Transverse colon (tissue), 4 donors: ENCODE measurements around the gene IGSF9.

ENCODE experiments used
- EP300 ChIP-seq: sonication (generic); formaldehyde crosslinking; IDR thresholded peaks from one replicate; pipeline ENCODE4 v1.6.1; 2017; ENCODE audit warnings: antibody characterized with exemption, low read depth
- POLR2A ChIP-seq: fragments of 450-650 bp; IDR thresholded peaks from one replicate; pipeline ENCODE4 v1.6.1; 2016; ENCODE audit warnings: antibody characterized with exemption, mild to moderate bottlenecking, moderate library complexity
- POLR2AphosphoS5 ChIP-seq, 3 donors: sonication (generic); formaldehyde crosslinking; IDR thresholded peaks; one replicate each; pipeline ENCODE4 v1.6.1; 2016; ENCODE audit warnings: antibody characterized with exemption in 3 of 3
- TF ChIP-seq, protein P1 (sequence below), 5 experiments: fragments of 200-600 bp in 3 of 5; fragments of 450-650 bp in 2 of 5; sonication (generic) in 3 of 5; IDR thresholded peaks; 1 replicate in 2 of 5; 2 replicates in 3 of 5; pipeline ENCODE4 v1.5.1; 2016 to 2017; ENCODE audit warnings: antibody characterized with exemption in 5 of 5, inconsistent platforms in 3 of 5, mild to moderate bottlenecking in 2 of 5, moderate library complexity in 1 of 5

DNA sequence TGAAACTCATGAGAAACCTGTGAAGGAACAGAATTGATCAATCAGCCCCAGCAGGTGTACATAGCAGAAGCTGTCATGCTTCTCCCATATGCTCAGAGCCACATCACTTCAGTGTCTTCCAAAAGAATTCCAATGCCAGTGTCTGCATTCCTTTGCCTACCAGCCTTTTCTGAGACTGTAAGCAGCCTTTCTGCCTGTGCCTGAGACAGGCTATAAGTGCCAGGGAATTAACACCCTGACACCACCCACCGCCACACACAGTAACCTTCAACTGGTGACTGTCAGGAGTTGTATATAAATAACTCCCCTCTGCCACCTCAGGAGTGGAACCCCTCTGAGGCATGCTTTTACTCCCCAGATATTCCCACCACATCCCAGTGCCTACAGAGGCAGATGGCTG, 46.7 kb upstream of the IGSF9 start:
- TF ChIP-seq POLR2A (no peak), EP300 (no peak), POLR2AphosphoS5 (IDR thresholded peaks at IDR 0.05) (no peak)
- TF ChIP-seq, protein P1, sequence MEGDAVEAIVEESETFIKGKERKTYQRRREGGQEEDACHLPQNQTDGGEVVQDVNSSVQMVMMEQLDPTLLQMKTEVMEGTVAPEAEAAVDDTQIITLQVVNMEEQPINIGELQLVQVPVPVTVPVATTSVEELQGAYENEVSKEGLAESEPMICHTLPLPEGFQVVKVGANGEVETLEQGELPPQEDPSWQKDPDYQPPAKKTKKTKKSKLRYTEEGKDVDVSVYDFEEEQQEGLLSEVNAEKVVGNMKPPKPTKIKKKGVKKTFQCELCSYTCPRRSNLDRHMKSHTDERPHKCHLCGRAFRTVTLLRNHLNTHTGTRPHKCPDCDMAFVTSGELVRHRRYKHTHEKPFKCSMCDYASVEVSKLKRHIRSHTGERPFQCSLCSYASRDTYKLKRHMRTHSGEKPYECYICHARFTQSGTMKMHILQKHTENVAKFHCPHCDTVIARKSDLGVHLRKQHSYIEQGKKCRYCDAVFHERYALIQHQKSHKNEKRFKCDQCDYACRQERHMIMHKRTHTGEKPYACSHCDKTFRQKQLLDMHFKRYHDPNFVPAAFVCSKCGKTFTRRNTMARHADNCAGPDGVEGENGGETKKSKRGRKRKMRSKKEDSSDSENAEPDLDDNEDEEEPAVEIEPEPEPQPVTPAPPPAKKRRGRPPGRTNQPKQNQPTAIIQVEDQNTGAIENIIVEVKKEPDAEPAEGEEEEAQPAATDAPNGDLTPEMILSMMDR (IDR thresholded peaks at IDR 0.05), result no peak
